ENCODE data around the gene PAPPA2. TPM values are rescaled to one million over a fixed set of nuclear protein-coding genes. Genes with fewer than 3 reads are reported as not detected.

The PAPPA2 gene
- total and polyA plus RNA-seq, 2 of the 8 experiments (the other 6 are each of a cell fraction or from before 2014, with no cell fraction given), result 0.08 to 0.88 TPM

- TF ChIP-seq SIRT6 (IDR thresholded peaks at IDR 0.05; ENCODE audit: low read length), result no peak
These were observed 58.2 kb downstream of the PAPPA2 start (continued) for GRCh38 chr1:176521211-176521610.
